Embryonic facial prominence (tissue), 1 donor: ENCODE measurements around the gene ATAD5.
"Not testable (repeated sequence)": the region's sequence is repeated elsewhere in the genome, so short reads cannot be mapped to it uniquely, and the experiment has no call there.

Experiments used
- DNase-seq: peaks from one replicate; pipeline ENCODE4 v3.0.0-alpha.2; 2016; ENCODE audit errors: extremely low spot score

The ATAD5 gene

DNA sequence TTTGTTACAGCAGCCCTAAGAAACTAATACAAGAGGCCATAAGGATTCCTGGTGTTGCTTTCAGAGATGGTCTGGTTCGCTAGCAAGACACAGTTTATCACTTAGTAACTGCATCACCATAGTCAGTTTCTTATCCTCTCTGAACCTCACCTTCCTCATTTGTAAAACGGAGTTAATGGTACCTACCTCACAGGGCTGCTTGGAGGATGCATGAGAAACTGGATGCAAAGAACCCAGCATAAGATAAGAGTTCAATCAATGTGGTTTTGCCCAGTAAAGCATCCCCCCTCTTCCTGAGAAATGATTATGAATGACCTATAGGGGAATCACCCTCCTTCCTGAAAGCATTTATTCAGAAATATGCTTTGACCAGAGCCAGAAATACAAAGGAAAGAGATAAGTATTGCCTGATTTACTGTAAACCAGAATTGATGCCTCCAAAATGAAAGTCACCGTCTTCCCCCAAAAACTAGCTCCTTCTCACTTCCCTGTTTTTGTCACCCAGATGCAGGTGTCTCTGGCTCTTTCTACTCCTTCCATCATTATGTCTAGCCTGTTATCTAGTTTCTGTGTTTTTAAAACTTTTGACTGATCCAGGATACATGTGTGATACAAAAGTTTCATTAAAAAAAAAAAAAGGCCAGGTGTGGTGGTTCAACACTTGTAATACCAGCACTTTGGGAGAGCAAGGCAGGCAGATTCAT, 77.1 kb downstream of the ATAD5 start:
- no peak for DNase-seq

DNA sequence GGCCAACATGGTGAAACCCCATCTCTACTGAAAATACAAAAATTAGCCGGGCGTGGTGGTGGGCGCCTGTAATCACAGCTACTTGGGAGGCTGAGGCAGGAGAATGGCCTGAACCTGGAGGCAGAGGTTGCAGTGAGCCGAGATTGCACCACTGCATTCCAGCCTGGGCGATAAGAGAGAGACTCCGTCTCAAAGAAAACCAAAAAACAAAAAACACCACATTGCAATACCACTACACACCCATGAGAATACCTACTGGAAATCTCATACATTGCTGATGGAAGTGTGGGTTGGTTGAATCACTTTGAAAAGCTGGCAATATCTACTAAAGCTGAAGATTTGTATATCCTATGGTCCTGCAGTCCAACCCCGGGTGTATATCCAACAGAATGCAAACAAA, 78.4 kb downstream of the ATAD5 start:
- DNase-seq: not testable (repeated sequence)

- DNase-seq: no peak
Measured at GRCh38 chr17:30913955-30914354, 82.2 kb downstream of the ATAD5 start.

GRCh38 chr17:30915833-30916611, 84.3 kb downstream of the ATAD5 start:
- no peak for DNase-seq

DNA sequence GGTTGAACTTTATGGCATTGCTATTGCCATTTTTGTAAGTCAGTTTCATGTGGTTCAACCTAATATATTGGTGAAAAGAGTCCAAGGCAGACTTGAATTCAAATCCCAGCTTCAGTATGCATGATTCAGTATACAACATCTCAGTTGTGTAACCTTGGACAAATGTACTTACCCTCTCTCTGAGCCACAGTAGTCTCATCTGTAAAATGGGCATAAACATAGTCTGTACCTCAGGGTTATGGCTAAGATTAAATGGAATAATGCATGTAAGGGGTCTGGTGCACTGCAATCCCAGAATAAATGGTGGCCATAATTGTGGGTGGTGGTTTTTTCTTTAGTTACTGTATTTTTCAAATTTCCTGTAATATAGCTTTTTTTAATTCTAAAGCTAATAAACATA, 85.3 kb downstream of the ATAD5 start:
- DNase-seq: no peak

DNA sequence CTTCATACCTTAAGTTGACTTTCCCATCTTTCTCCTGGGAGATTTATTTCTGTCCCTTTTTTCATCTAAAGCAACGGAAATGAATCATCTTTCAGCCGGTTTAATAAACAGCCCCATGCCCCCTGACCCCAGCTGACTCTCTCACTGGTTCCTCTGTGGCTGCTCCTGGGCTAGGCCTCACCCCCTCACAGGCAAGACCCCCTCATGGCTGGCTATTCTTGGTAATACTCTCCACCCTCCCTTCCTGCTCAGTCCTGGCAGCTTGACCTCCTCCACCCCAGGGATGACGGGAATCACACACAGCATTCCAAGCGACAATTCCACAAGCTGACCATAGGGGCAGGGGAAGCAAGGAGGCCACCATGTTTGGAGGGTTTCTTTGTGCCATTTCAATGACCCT, 88.5 kb downstream of the ATAD5 start:
- DNase-seq: no peak

DNA sequence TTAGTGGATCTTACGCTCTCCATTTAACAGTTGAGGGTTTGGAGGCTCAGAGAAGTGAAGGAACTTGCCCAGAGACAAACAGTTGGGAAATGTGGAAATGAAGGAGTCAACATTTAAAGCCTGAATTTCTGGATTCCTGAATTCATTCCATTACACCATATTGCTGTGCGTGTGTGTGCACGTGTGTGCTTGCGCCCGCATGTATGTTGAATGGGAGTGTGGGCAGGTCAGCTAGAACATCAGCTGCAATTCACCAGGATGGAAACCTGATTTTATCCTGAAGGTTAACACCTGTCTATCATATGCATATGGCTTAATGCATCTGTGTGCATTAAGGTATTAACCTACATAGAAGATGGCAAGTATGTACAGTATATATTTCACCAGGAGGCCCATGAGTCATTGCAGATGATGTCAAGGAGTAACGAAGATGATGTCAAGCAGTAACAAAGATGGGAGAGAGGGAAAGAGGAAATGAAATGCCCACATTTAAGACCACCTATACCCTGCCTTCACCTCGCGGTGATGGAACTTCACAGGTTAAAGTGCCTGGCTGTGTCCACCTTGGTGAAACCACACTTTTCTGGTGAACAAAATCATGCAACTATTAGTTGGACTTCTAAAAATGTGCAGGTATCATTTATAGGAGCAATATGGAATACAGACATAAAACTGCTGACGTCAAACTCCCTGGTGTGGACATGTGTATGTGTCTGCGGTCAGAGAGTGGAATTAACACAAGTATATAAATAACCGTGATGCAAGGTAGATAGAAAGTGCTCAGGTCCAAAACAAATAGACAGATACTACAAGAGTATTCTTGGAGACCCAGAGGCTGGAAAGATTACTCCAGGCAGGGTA, 89.1 kb downstream of the ATAD5 start:
- DNase-seq: no peak

- no peak for DNase-seq
Measured at GRCh38 chr17:30921544-30922196, 89.9 kb downstream of the ATAD5 start, which contains the start of gene ADAP2. ADAP2 (plus strand) TSS chr17:30921945; CDS start chr17:30922015, 70 bp downstream.

DNA sequence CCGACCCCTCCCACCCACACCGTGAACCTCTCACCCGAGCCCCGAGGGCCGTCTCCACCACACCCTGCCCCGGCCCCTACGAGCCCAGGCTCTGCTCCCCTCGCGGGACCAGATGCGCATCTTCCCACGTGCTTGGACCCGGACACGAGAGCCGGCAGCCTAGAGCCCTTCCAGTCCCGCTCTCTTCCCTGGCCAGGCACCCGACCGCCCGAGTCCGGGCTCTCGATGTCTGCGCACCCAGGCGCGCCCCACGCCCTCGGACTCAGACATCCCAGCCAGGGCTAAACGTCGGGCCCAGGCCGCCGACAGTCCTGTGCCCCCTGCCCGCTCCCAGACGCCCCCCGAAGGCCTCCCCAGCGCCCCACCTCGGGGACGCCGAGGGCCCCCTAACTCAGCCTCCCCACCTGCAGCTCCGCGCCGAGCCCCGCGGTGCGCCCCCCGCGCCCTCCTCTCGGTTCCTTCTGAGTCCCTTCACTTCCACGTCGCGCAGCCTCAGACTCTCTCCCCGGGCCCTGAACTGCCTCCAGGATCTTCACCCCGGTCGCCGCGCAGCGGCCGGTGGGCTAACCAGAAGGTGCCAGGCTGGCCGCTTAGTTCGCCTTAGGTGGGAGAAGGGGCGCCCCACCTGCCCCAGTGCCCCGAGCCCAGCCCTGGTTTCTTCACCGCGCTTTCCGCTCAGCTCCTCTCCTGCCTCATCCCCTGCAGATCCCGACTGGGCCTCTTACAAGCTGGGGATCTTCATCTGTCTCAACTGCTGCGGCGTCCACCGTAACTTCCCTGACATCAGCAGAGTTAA, 90.7 kb downstream of the ATAD5 start:
- DNase-seq: no peak

DNA sequence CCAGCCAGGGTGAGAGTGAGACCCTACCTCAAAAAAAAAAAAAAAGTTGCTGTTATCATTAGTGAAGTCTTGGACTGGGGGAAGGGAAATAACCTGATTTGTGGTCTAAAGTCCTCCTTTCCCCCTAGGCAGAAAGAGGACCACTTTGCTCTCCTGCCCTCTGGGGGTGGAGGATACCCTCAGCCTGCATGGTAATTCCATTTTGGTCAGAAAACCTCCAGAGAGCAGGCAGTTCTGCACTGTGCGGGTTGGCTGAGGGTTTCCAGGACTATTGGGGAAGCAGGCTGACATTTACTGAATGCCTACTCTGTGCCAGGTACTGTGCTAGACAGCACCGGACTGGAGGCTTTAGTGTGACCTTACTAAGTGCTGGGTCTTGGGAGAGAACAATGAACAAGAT, 92.6 kb downstream of the ATAD5 start:
- DNase-seq: no peak

- no peak for DNase-seq
Measured at GRCh38 chr17:30926516-30926915, 94.8 kb downstream of the ATAD5 start.

DNA sequence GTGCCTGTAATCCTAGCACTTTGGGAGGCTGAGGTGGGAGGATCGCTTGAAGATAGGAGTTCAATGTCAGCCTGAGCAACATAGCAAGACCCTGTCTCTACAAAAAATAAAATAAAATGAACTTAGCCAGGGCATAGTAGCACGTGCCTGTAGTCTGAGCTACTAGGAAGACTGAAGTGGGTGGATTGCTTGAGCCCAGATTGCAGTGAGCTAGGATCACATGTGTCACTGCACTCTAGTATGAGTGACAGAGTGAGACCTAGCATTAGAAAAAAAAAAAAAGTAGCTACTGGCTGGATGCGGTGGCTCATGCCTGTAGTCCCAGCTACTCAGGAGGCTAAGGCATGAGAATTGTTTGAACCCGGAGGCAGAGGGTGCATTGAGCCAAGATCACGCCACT, 96.0 kb downstream of the ATAD5 start:
- no peak for DNase-seq

- DNase-seq: no peak
Measured at GRCh38 chr17:30928584-30928983, 96.8 kb downstream of the ATAD5 start.

GRCh38 chr17:30929081-30929633, 97.4 kb downstream of the ATAD5 start:
- DNase-seq: no peak

GRCh38 chr17:30929861-30930260, 98.1 kb downstream of the ATAD5 start:
- not testable (repeated sequence) for DNase-seq

DNA sequence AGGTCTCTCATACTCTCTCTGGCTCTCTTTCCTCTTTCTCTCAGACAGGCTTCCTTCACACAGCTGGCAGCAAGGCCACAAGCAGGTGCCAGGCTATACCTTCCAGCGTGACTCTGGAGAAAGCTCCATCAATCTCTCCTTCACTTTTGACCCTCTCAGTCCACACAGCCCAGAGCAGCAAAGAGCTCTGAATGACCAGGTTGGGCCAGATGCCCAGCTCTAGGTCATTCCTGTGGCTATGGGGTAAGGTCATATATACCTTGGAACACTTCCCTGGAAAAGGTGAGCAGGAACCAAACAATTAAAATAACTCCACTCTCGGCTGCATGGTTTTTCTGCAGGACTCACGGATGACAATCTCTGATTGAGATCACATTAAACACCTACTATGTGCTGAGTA, 98.7 kb downstream of the ATAD5 start:
- no peak for DNase-seq

DNA sequence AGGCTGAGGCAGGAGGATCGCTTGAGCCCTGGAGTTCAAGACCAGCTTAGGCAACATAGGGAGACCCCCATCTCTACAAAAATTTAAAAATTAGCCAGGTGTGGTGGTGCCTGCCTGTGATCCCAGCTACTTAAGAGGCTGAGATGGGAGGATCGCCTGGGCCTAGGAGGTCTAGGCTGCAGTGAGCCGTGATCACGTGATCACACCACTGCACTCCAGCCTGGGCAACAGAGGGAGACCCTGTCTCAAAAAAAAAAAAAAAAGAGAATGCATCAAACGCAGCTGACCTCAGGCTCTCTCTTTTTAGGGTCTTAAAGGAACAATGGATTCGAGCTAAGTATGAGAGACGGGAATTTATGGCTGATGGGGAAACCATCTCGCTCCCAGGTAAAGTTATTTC, 99.8 kb downstream of the ATAD5 start:
- not testable (repeated sequence) for DNase-seq

- no peak for DNase-seq
Measured at GRCh38 chr17:30933966-30934365, 102.2 kb downstream of the ATAD5 start.

DNA sequence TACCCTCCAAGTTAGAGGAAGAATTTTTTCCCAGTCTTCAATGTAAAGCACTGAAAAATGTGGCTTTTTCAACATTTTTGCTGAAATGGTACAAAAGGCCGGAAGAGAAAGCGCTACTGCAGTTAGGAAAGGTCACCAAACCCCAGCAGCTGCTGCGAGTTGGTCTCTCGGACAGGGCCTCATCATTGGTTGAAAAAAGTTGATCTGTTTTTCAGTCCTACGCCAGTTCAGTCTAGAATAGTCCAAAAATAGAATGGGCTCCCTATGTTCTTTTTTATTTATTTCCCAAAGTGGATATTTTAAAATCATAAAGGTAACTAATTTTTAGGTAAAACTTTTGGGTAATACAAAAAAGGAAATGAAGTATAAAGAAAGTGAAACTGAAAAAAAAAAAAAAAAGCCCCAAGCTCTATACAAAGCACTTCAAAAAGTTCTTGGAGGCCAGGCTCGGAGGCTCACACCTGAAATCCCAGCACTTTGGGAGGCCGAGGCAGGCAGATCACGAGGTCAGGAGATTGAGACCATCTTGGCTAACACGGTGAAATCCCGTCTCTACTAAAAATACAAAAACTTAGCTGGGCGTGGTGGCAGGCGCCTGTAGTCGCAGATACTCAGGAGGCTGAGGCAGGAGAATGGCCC, 107.4 kb downstream of the ATAD5 start:
- DNase-seq: no peak
